Vagina (tissue), 2 donors: ENCODE measurements around the gene PGLYRP2.

Experiments
- CTCF ChIP-seq, 3 experiments: fragments of 450-650 bp in 2 of 3; fragments of 200-600 bp in 1 of 3; sonication (generic) in 1 of 3; IDR thresholded peaks; one replicate each; pipeline ENCODE4 v1.5.1; 2017 to 2019; ENCODE audit warnings: antibody characterized with exemption in 3 of 3, mild to moderate bottlenecking in 2 of 3, moderate library complexity in 2 of 3
- POLR2A ChIP-seq, 2 donors: fragments of 450-650 bp; IDR thresholded peaks; one replicate each; pipeline ENCODE4 v1.6.1; 2017; ENCODE audit warnings: antibody characterized with exemption in 2 of 2, mild to moderate bottlenecking in 2 of 2, moderate library complexity in 2 of 2
- POLR2AphosphoS5 ChIP-seq, 2 donors: sonication (generic); formaldehyde crosslinking; IDR thresholded peaks; one replicate each; pipeline ENCODE4 v1.9.0; 2017; ENCODE audit warnings: antibody characterized with exemption in 2 of 2, mild to moderate bottlenecking in 2 of 2, low read depth in 1 of 2; ENCODE audit not compliant: insufficient read depth in 1 of 2

- TF ChIP-seq POLR2AphosphoS5 (IDR thresholded peaks at IDR 0.05; ENCODE audit: insufficient read depth in 1 of 2, low read depth in 1 of 2), result no peak
- no peak for TF ChIP-seq CTCF (IDR thresholded peaks at IDR 0.05)
- TF ChIP-seq POLR2A (IDR thresholded peaks at IDR 0.05), result no peak
These were observed 47.8 kb downstream of the PGLYRP2 start for GRCh38 chr19:15431396-15432017.
